ENCODE data around the gene ZMIZ2.
A peak's percentile ranks its signal among the peaks of the same experiment; 100 is the strongest.

Gene ZMIZ2

DNA sequence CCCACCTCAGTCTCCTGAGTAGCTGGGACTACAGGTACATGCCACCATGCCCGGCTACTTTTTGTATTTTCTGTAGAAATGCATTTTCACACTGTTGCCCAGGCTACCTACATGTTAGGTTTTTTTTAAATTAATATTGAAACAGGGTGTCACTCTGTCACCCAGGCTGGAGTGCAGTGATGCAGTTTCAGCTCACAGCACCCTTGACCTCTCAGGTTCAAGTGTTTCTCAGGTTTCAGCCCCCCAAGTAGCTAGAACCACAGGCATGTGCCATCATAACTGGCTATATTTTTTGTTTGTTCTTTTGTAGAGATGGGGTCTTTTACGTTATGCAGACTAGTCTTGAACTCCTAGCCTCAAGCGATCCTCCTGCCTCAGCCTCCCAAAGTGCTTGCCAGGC is 32.4 kb upstream of the ZMIZ2 start:
- POLR2A ChIA-PET: interaction anchor here (0.9 kb wide), 1 partner anchor 110 kb away, joined by 3 read pairs; the partner anchor contains the start of gene OGDH
- TF ChIP-seq, protein P1, sequence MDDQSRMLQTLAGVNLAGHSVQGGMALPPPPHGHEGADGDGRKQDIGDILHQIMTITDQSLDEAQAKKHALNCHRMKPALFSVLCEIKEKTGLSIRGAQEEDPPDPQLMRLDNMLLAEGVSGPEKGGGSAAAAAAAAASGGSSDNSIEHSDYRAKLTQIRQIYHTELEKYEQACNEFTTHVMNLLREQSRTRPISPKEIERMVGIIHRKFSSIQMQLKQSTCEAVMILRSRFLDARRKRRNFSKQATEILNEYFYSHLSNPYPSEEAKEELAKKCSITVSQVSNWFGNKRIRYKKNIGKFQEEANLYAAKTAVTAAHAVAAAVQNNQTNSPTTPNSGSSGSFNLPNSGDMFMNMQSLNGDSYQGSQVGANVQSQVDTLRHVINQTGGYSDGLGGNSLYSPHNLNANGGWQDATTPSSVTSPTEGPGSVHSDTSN (CRISPR knock-in tag; IDR thresholded peaks at IDR 0.05): no peak
- TF ChIP-seq ZNF701 (tag by site-specific recombination; IDR thresholded peaks at IDR 0.05) (no peak), GLIS1 (tag by site-specific recombination; IDR thresholded peaks at IDR 0.05) (peak; percentile 78), ZSCAN16 (tag by site-specific recombination; IDR thresholded peaks at IDR 0.05) (no peak), ZNF341 (tag by site-specific recombination; IDR thresholded peaks at IDR 0.05; ENCODE audit: low read depth) (no peak), OSR2 (tag by site-specific recombination; IDR thresholded peaks at IDR 0.05) (0 out of 2 replicates have a peak, but pooled peaks have one; percentile 16), ZNF324 (tag by site-specific recombination; IDR thresholded peaks at IDR 0.05) (no peak), ZNF202 (tag by site-specific recombination; IDR thresholded peaks at IDR 0.05; ENCODE audit: borderline replicate concordance) (no peak), SP3 (tag by site-specific recombination; IDR thresholded peaks at IDR 0.05) (no peak)
- Histone ChIP-seq H3K4me1 (ENCODE audit: control insufficient read depth, insufficient read depth, low read length) (no peaks in the 10 kb centered on the region), H3K9me3 (ENCODE audit: control insufficient read depth, insufficient read depth, low read depth, low read length) (no peaks in the 10 kb centered on the region), H3K4me3 (ENCODE audit: low read depth, low read length) (no peak overlapping the region), H3K27ac (ENCODE audit: extremely low read depth, low read depth, low read length) (no peak overlapping the region), H3K36me3 (ENCODE audit: control insufficient read depth in 2 of 2, insufficient read depth in 1 of 2, low read length in 2 of 2) (no peaks in the 10 kb centered on the region)
- CTCF ChIA-PET: no interaction called here

DNA sequence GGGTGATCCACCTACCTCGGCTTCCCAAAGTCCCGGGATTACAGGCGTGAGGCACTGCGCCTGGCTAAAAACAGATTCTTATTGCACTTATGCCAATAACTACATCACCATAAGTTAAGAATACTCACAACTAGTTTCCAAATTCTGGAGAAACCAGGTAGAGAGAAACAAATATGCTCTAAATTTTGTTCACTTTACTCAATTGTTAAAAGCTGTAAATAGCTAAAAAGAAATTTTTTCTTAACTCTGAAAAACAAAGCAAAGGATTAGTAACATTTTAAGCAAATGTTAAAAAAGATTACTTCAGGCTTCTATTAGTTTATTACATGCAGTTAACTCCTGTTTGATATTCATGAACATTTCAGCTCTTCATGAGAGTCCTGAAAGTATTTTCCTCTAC is 28.3 kb upstream of the ZMIZ2 start:
- TF ChIP-seq WT1 (tag by site-specific recombination; IDR thresholded peaks at IDR 0.05): no peak
- TF ChIP-seq, protein P2, sequence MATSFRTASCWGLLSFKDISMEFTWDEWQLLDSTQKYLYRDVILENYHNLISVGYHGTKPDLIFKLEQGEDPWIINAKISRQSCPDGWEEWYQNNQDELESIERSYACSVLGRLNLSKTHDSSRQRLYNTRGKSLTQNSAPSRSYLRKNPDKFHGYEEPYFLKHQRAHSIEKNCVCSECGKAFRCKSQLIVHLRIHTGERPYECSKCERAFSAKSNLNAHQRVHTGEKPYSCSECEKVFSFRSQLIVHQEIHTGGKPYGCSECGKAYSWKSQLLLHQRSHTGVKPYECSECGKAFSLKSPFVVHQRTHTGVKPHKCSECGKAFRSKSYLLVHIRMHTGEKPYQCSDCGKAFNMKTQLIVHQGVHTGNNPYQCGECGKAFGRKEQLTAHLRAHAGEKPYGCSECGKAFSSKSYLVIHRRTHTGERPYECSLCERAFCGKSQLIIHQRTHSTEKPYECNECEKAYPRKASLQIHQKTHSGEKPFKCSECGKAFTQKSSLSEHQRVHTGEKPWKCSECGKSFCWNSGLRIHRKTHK (tag by site-specific recombination; IDR thresholded peaks at IDR 0.05): peak; percentile 55
- TF ChIP-seq SETDB1 (IDR thresholded peaks at IDR 0.05; ENCODE audit: insufficient read length, low read length): peak; percentile 87
- TF ChIP-seq ZNF423 (tag by site-specific recombination; IDR thresholded peaks at IDR 0.05): no peak
- TF ChIP-seq, protein P3, sequence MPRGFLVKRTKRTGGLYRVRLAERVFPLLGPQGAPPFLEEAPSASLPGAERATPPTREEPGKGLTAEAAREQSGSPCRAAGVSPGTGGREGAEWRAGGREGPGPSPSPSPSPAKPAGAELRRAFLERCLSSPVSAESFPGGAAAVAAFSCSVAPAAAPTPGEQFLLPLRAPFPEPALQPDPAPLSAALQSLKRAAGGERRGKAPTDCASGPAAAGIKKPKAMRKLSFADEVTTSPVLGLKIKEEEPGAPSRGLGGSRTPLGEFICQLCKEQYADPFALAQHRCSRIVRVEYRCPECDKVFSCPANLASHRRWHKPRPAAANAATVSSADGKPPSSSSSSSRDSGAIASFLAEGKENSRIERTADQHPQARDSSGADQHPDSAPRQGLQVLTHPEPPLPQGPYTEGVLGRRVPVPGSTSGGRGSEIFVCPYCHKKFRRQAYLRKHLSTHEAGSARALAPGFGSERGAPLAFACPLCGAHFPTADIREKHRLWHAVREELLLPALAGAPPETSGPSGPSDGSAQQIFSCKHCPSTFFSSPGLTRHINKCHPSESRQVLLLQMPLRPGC (tag by site-specific recombination; IDR thresholded peaks at IDR 0.05): no peak
- TF ChIP-seq ZNF792 (tag by site-specific recombination; IDR thresholded peaks at IDR 0.05): no peak
- TF ChIP-seq ZNF529 (tag by site-specific recombination; IDR thresholded peaks at IDR 0.05; ENCODE audit: insufficient replicate concordance): peak; percentile 74
- no peak for TF ChIP-seq ZNF138 (tag by site-specific recombination; IDR thresholded peaks at IDR 0.05; ENCODE audit: borderline replicate concordance)
- TF ChIP-seq KLF16 (tag by site-specific recombination; IDR thresholded peaks at IDR 0.05): no peak
- TF ChIP-seq ZNF184 (tag by site-specific recombination; IDR thresholded peaks at IDR 0.05): peak; percentile 45; the same call in 1 of the 2 replicates
- TF ChIP-seq, protein P4, sequence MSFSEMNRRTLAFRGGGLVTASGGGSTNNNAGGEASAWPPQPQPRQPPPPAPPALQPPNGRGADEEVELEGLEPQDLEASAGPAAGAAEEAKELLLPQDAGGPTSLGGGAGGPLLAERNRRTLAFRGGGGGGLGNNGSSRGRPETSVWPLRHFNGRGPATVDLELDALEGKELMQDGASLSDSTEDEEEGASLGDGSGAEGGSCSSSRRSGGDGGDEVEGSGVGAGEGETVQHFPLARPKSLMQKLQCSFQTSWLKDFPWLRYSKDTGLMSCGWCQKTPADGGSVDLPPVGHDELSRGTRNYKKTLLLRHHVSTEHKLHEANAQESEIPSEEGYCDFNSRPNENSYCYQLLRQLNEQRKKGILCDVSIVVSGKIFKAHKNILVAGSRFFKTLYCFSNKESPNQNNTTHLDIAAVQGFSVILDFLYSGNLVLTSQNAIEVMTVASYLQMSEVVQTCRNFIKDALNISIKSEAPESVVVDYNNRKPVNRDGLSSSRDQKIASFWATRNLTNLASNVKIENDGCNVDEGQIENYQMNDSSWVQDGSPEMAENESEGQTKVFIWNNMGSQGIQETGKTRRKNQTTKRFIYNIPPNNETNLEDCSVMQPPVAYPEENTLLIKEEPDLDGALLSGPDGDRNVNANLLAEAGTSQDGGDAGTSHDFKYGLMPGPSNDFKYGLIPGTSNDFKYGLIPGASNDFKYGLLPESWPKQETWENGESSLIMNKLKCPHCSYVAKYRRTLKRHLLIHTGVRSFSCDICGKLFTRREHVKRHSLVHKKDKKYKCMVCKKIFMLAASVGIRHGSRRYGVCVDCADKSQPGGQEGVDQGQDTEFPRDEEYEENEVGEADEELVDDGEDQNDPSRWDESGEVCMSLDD (tag by site-specific recombination; IDR thresholded peaks at IDR 0.05): no peak
- TF ChIP-seq ZNF521 (tag by site-specific recombination; IDR thresholded peaks at IDR 0.05): no peak
- no peak for TF ChIP-seq ZFP3 (tag by site-specific recombination; IDR thresholded peaks at IDR 0.05; ENCODE audit: low read depth)
- TF ChIP-seq ZNF112 (tag by site-specific recombination; IDR thresholded peaks at IDR 0.05): peak; percentile 69; the same call in 1 of the 2 replicates
- no peak for TF ChIP-seq ZNF157 (tag by site-specific recombination; IDR thresholded peaks at IDR 0.05)
- TF ChIP-seq ZNF626 (tag by site-specific recombination; IDR thresholded peaks at IDR 0.05): no peak
- no peak for TF ChIP-seq ZNF544 (tag by site-specific recombination; IDR thresholded peaks at IDR 0.05)
- no peak overlapping the region for H3K4me3 ChIP-seq (ENCODE audit: low read depth, low read length)
- CTCF ChIA-PET: no interaction called here
- POLR2A ChIA-PET: no interaction called here
- H3K36me3 ChIP-seq (ENCODE audit: control insufficient read depth in 2 of 2, insufficient read depth in 1 of 2, low read length in 2 of 2): no peaks in the 10 kb centered on the region
- H3K9me3 ChIP-seq (ENCODE audit: control insufficient read depth, insufficient read depth, low read depth, low read length): no peaks in the 10 kb centered on the region
- H3K4me1 ChIP-seq (ENCODE audit: control insufficient read depth, insufficient read depth, low read length): no peaks in the 10 kb centered on the region
- H3K27ac ChIP-seq (ENCODE audit: extremely low read depth, low read depth, low read length): no peak overlapping the region
